ENCODE measurements around the gene CGB8.
A peak's percentile ranks its signal among the peaks of the same experiment; 100 is the strongest.

The CGB8 gene

GRCh38 chr19:48999481-49000325 is 49.2 kb downstream of the CGB8 start:
- Mint-ChIP-seq H3K27me3 (ENCODE audit: low read depth) (no peaks in the 10 kb centered on the region), H3K36me3 (ENCODE audit: low read depth) (peaks cover 24% of the 10 kb centered on the region), H3K9me3 (no peaks in the 10 kb centered on the region), H3K4me1 (peaks cover 8% of the 10 kb centered on the region), H3K4me3 (no peak overlapping the region), H3K27ac (no peak overlapping the region)
- TF ChIP-seq, protein P1, sequence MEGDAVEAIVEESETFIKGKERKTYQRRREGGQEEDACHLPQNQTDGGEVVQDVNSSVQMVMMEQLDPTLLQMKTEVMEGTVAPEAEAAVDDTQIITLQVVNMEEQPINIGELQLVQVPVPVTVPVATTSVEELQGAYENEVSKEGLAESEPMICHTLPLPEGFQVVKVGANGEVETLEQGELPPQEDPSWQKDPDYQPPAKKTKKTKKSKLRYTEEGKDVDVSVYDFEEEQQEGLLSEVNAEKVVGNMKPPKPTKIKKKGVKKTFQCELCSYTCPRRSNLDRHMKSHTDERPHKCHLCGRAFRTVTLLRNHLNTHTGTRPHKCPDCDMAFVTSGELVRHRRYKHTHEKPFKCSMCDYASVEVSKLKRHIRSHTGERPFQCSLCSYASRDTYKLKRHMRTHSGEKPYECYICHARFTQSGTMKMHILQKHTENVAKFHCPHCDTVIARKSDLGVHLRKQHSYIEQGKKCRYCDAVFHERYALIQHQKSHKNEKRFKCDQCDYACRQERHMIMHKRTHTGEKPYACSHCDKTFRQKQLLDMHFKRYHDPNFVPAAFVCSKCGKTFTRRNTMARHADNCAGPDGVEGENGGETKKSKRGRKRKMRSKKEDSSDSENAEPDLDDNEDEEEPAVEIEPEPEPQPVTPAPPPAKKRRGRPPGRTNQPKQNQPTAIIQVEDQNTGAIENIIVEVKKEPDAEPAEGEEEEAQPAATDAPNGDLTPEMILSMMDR (IDR thresholded peaks at IDR 0.05; ENCODE audit: unreplicated experiment in 3 of 3) = peak; percentile 44 to 59 (median 50)

- Mint-ChIP-seq H3K4me3 (no peak overlapping the region), H3K27ac (no peak overlapping the region), H3K27me3 (ENCODE audit: low read depth) (no peaks in the 10 kb centered on the region), H3K4me1 (peaks cover 17% of the 10 kb centered on the region), H3K9me3 (no peaks in the 10 kb centered on the region), H3K36me3 (ENCODE audit: low read depth) (peaks cover 13% of the 10 kb centered on the region)
- TF ChIP-seq, protein P1 (IDR thresholded peaks at IDR 0.05; ENCODE audit: unreplicated experiment in 3 of 3) = no peak
Measured at GRCh38 chr19:48997972-48998371, 50.9 kb downstream of the CGB8 start.
